Measurements from ENCODE around the gene POLR2L. TPM values are rescaled to one million over a fixed set of nuclear protein-coding genes. Genes with fewer than 3 reads are reported as not detected.

Gene POLR2L
- total and polyA plus RNA-seq, 3 donors from 2014 or later, result 32.9 to 97.3 (median 48.4) TPM

DNA sequence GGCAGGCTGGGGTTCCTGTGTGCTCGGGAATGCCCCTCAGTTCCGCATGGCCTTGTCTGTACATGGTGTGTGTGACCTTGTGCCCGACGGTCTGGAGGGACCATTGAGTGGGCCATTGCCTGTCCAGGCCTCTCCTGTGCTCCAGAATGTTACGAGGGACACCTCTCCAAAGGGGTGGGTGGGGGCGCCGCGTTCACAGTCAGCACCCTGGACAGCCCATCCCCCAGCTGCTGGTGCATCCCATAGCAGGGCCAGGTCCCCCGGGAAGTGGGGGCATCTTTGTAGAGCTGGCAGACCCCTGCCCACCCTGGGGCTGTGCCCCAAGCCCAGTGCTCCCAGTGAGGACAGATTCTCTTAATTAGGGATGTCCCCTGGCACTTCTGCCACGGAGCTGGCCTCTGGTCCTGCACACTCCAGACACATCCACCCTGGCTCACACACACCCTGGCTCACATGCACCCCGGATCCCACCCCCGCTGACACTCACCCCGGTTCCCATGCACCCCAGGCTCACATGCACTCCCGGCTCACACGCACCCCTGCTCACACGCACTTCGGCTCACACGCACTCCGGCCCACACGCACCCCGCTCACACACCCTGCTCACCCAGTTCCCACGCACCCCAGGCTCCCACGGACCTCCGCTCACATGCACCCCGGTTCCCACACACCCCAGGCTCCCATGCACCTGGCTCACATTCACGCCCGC is 15.9 kb upstream of the POLR2L start:
- Histone ChIP-seq H3K36me3 (ENCODE audit: low read depth, missing control alignments) (no peaks in the 10 kb centered on the region), H3K27ac (no peak overlapping the region), H3K4me3 (no peak overlapping the region), H3K4me1 (peaks cover 10% of the 10 kb centered on the region), H3K27me3 (no peaks in the 10 kb centered on the region), H3K9me3 (no peaks in the 10 kb centered on the region)
- TF ChIP-seq, protein P1, sequence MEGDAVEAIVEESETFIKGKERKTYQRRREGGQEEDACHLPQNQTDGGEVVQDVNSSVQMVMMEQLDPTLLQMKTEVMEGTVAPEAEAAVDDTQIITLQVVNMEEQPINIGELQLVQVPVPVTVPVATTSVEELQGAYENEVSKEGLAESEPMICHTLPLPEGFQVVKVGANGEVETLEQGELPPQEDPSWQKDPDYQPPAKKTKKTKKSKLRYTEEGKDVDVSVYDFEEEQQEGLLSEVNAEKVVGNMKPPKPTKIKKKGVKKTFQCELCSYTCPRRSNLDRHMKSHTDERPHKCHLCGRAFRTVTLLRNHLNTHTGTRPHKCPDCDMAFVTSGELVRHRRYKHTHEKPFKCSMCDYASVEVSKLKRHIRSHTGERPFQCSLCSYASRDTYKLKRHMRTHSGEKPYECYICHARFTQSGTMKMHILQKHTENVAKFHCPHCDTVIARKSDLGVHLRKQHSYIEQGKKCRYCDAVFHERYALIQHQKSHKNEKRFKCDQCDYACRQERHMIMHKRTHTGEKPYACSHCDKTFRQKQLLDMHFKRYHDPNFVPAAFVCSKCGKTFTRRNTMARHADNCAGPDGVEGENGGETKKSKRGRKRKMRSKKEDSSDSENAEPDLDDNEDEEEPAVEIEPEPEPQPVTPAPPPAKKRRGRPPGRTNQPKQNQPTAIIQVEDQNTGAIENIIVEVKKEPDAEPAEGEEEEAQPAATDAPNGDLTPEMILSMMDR (IDR thresholded peaks at IDR 0.05), result no peak
- TF ChIP-seq POLR2A (IDR thresholded peaks at IDR 0.05), result no peak
- intact Hi-C loops (cut with DNase I; ENCODE audit: low total_unique reads), result no loop called here
- no peak for DNase-seq
- 85 to 91% methylated on average over 18 to 27 of the region's 27 CpGs for WGBS, 2 donors

DNA sequence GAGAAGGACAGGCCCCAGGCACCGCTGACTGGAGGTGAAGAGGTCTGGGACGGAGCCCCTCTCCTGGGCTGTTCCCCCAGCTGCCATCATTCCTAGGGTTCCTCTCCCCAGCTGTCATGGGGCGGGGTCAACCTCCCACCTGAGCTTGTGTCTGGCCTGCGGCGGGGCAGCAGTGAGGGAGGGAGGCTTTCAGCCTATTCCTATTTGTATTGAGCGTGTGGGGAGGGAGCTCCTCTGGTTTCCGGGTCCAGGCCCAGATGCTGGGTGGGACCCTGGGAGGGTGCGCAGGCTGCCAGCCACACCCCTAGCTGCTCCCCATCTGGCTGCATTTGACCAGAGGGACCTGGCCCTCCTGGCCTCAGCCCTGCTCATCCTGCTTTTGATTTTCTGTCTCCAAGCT is 14.1 kb upstream of the POLR2L start:
- 73 to 100% methylated on average over 3 to 8 of the region's 8 CpGs for WGBS, 2 donors
- Histone ChIP-seq H3K36me3 (ENCODE audit: low read depth, missing control alignments) (no peaks in the 10 kb centered on the region), H3K27ac (no peak overlapping the region), H3K4me3 (no peak overlapping the region), H3K27me3 (no peaks in the 10 kb centered on the region), H3K4me1 (peaks cover 13% of the 10 kb centered on the region), H3K9me3 (no peaks in the 10 kb centered on the region)
- no peak for DNase-seq
- intact Hi-C loops (cut with DNase I; ENCODE audit: low total_unique reads), result no loop called here
- TF ChIP-seq, protein P1 (IDR thresholded peaks at IDR 0.05), result no peak
- no peak for TF ChIP-seq POLR2A (IDR thresholded peaks at IDR 0.05)

DNA sequence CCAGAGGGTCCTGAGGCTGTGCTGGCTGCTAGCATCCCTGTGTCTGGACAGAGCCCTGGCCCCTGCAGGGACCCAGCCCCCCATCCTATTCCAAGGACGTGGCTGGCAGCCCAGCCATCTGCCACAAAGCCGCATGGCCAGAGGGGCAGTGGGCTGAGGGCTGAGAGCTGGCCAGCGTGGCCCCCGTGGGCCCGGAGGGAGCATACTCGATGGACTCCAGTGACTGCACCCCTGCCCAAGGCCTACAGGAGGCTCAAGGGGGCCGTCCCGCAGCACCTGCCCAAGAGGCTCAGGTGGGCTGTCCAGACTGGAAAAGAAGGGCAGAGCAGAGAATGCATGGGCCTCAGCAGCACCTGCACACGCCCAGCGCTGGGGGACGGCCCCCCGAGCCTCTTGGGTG is 13.5 kb upstream of the POLR2L start:
- TF ChIP-seq, protein P1 (IDR thresholded peaks at IDR 0.05), result no peak
- TF ChIP-seq POLR2A (IDR thresholded peaks at IDR 0.05), result no peak
- no peaks in the 10 kb centered on the region for H3K9me3 ChIP-seq
- H3K4me1 ChIP-seq, result peaks cover 19% of the 10 kb centered on the region
- no peaks in the 10 kb centered on the region for H3K36me3 ChIP-seq (ENCODE audit: low read depth, missing control alignments)
- H3K27me3 ChIP-seq, result no peaks in the 10 kb centered on the region
- H3K27ac ChIP-seq, result no peak overlapping the region
- 87 to 100% methylated on average over 4 to 12 of the region's 12 CpGs for WGBS, 2 donors
- H3K4me3 ChIP-seq, result no peak overlapping the region
- no peak for DNase-seq
- intact Hi-C loops (cut with DNase I; ENCODE audit: low total_unique reads), result no loop called here

GRCh38 chr11:855330-855674 is 13.0 kb upstream of the POLR2L start:
- peaks cover 24% of the 10 kb centered on the region for H3K4me1 ChIP-seq
- 86 to 91% methylated on average over 4 to 7 of the region's 7 CpGs for WGBS, 2 donors

More at GRCh38 chr11:855330-855674, 13.0 kb upstream of the POLR2L start:
- no peak overlapping the region for H3K27ac ChIP-seq
- TF ChIP-seq, protein P1 (IDR thresholded peaks at IDR 0.05), result no peak
- TF ChIP-seq POLR2A (IDR thresholded peaks at IDR 0.05), result no peak
- no peaks in the 10 kb centered on the region for H3K36me3 ChIP-seq (ENCODE audit: low read depth, missing control alignments)
- no peak for DNase-seq
- H3K4me3 ChIP-seq, result no peak overlapping the region
- H3K27me3 ChIP-seq, result no peaks in the 10 kb centered on the region
- intact Hi-C loops (cut with DNase I; ENCODE audit: low total_unique reads), result no loop called here
- no peaks in the 10 kb centered on the region for H3K9me3 ChIP-seq

All from testis (tissue), 3 donors.